ENCODE results near the gene HJV.

HJV gene

DNA sequence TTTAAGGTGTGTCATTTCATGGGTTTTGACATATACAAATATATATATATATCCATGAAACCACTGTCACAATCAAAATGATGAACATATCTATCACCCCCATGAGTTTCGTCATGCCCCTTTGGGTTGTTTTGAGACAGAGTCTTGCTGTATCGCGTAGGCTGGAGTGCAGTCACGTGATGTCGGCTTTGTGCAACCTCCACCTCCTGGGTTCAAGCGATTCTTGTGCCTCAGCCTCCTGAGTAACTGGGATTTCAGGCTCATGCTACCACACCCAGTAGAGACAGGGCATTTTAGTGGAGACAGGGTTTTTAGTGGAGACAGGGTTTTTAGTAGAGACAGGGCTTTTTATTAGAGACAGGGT lies 8.0 kb downstream of the HJV start:
- Histone ChIP-seq H3K27me3 (ENCODE audit: control insufficient read depth in 1 of 2, insufficient read depth in 1 of 2, low read length in 2 of 2) (peaks cover 0 to 17% of the 10 kb centered on the region in 2 experiments), H3K4ac (ENCODE audit: low read depth in 1 of 2, low read length in 2 of 2) (no peak overlapping the region), H3K18ac (ENCODE audit: low read depth in 1 of 2, low read length in 2 of 2) (no peak overlapping the region), H3K4me3 (ENCODE audit: insufficient read depth in 1 of 2, low read depth in 1 of 2, low read length in 2 of 2) (no peak overlapping the region), H3K4me2 (ENCODE audit: low read length, poor library complexity, severe bottlenecking) (no peak overlapping the region), H2BK120ac (ENCODE audit: low read depth, low read length) (no peak overlapping the region), H3K36me3 (ENCODE audit: control insufficient read depth in 1 of 2, insufficient read depth in 2 of 2, low read depth in 1 of 2, low read length in 2 of 2) (no peaks in the 10 kb centered on the region), H2BK15ac (ENCODE audit: low read depth, poor library complexity, severe bottlenecking) (no peak overlapping the region), H3K9ac (ENCODE audit: low read length) (peak overlapping the region; percentile 72), H4K8ac (ENCODE audit: low read length) (no peak overlapping the region), H2BK12ac (ENCODE audit: low read length in 2 of 2) (no peak overlapping the region), H3K9me3 (ENCODE audit: control insufficient read depth, low read length) (no peaks in the 10 kb centered on the region), H3K4me1 (ENCODE audit: control insufficient read depth, insufficient read depth, low read depth, low read length) (no peaks in the 10 kb centered on the region), H3K14ac (ENCODE audit: low read length in 2 of 2) (no peak overlapping the region), H4K91ac (ENCODE audit: low read length) (no peak overlapping the region), H2BK5ac (ENCODE audit: low read depth, low read length, poor library complexity, severe bottlenecking) (no peak overlapping the region), H3K23ac (ENCODE audit: low read length in 2 of 2) (no peak overlapping the region), H2AK5ac (ENCODE audit: low read length, severe bottlenecking) (peak overlapping the region; percentile 53), H3K79me1 (replicated peaks; ENCODE audit: low read length, poor library complexity, severe bottlenecking) (no peaks in the 10 kb centered on the region), H2AFZ (ENCODE audit: low read depth, low read length) (no peak overlapping the region), H3K27ac (ENCODE audit: low read length, poor library complexity, severe bottlenecking) (no peak overlapping the region)
- WGBS, result 89% methylated on average over 6 of the region's 6 CpGs
- no peak for DNase-seq

DNA sequence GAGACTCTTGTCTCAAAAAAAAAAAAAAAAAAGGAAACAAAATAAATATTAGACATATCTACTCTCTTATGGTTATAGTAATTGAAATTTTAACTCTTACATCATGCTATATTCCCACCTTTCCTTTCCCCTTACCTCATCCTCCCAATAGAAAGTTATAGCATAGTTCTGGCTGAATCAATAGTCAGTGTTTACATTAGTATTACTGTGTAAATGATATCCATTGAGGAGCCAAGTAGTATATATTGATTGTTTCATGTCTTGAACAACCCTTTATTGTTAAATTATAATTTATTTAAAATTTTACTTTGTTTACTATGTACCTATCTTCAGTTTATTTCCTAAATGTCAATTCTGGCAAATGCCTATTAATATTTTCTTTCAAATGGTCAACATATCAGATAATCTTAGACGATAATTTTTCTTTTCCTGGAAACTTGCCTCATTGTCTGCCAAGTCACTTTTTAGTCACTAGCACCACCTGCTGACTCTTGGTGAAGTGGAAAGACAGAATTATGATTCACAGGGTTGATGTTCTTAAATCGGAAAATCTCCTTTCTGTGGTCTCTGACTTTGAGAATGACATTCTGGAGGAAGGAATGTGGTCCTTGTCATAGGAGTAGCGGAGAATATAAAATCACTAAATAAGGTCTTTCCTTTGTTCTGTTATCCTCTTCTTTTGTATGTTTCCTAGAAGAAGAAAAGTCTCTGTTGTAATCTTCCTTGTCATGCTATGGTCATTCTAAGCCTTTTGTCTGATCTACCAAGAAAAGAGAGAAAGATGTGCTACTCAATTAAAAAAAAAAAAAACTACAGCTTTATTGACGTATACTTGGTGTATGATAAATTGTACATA lies 8.6 kb downstream of the HJV start:
- Histone ChIP-seq H2BK120ac (ENCODE audit: low read depth, low read length) (no peak overlapping the region), H3K27ac (ENCODE audit: low read length, poor library complexity, severe bottlenecking) (no peak overlapping the region), H2AK5ac (ENCODE audit: low read length, severe bottlenecking) (no peak overlapping the region), H3K9me3 (ENCODE audit: control insufficient read depth, low read length) (no peaks in the 10 kb centered on the region), H3K18ac (ENCODE audit: low read depth in 1 of 2, low read length in 2 of 2) (no peak overlapping the region), H2BK15ac (ENCODE audit: low read depth, poor library complexity, severe bottlenecking) (no peak overlapping the region), H3K4me1 (ENCODE audit: control insufficient read depth, insufficient read depth, low read depth, low read length) (no peaks in the 10 kb centered on the region), H3K14ac (ENCODE audit: low read length in 2 of 2) (no peak overlapping the region), H4K8ac (ENCODE audit: low read length) (no peak overlapping the region), H3K36me3 (ENCODE audit: control insufficient read depth in 1 of 2, insufficient read depth in 2 of 2, low read depth in 1 of 2, low read length in 2 of 2) (no peaks in the 10 kb centered on the region), H3K27me3 (ENCODE audit: control insufficient read depth in 1 of 2, insufficient read depth in 1 of 2, low read length in 2 of 2) (peaks cover 0 to 11% of the 10 kb centered on the region in 2 experiments), H2AFZ (ENCODE audit: low read depth, low read length) (no peak overlapping the region), H3K4ac (ENCODE audit: low read depth in 1 of 2, low read length in 2 of 2) (no peak overlapping the region), H4K91ac (ENCODE audit: low read length) (no peak overlapping the region), H3K4me2 (ENCODE audit: low read length, poor library complexity, severe bottlenecking) (no peak overlapping the region), H3K23ac (ENCODE audit: low read length in 2 of 2) (no peak overlapping the region), H2BK12ac (ENCODE audit: low read length in 2 of 2) (no peak overlapping the region), H3K9ac (ENCODE audit: low read length) (peak overlapping the region; percentile 72), H3K4me3 (ENCODE audit: insufficient read depth in 1 of 2, low read depth in 1 of 2, low read length in 2 of 2) (no peak overlapping the region), H2BK5ac (ENCODE audit: low read depth, low read length, poor library complexity, severe bottlenecking) (no peak overlapping the region), H3K79me1 (replicated peaks; ENCODE audit: low read length, poor library complexity, severe bottlenecking) (no peaks in the 10 kb centered on the region)
- peak; percentile 82 for DNase-seq
- 30% methylated on average over 2 of the region's 4 CpGs for WGBS

DNA sequence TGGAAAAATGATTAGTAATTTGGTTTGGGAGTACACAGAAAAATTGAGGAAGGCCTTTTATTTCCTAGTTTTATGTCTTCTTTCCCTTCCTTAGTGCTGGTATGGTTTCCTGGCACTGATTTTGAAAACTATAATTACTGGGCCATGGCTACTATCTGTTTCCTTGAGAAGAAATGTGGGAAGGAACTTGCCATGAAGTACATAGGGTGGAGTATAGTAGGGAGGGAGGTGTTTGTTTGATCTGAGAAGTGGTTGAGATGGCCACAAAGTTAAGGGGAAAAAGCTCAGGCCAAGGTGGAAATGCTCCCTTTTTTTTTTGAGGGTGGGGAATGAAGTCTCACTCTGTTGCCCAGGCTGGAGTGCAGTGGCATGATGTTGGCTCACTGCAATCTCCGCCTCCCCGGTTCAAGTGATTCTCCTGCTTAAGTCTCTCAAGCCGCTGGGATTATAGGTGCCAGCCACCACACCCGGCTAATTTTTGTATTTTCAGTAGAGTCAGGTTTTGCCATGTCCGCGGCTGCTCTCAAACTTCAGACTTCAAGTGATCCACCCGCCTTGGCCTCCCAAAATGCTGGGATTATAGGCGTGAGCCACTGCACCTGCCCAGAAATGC lies 11.3 kb downstream of the HJV start:
- Histone ChIP-seq H2AFZ (ENCODE audit: low read depth, low read length) (no peak overlapping the region), H3K9ac (ENCODE audit: low read length) (no peak overlapping the region), H2BK5ac (ENCODE audit: low read depth, low read length, poor library complexity, severe bottlenecking) (no peak overlapping the region), H2BK15ac (ENCODE audit: low read depth, poor library complexity, severe bottlenecking) (no peak overlapping the region), H3K4me1 (ENCODE audit: control insufficient read depth, insufficient read depth, low read depth, low read length) (no peaks in the 10 kb centered on the region), H3K79me1 (replicated peaks; ENCODE audit: low read length, poor library complexity, severe bottlenecking) (no peaks in the 10 kb centered on the region), H3K14ac (ENCODE audit: low read length in 2 of 2) (no peak overlapping the region), H3K18ac (ENCODE audit: low read depth in 1 of 2, low read length in 2 of 2) (no peak overlapping the region), H3K4me2 (ENCODE audit: low read length, poor library complexity, severe bottlenecking) (no peak overlapping the region), H4K8ac (ENCODE audit: low read length) (no peak overlapping the region), H3K4me3 (ENCODE audit: insufficient read depth in 1 of 2, low read depth in 1 of 2, low read length in 2 of 2) (no peak overlapping the region), H3K4ac (ENCODE audit: low read depth in 1 of 2, low read length in 2 of 2) (no peak overlapping the region), H2BK120ac (ENCODE audit: low read depth, low read length) (no peak overlapping the region), H3K9me3 (ENCODE audit: control insufficient read depth, low read length) (no peaks in the 10 kb centered on the region), H3K36me3 (ENCODE audit: control insufficient read depth in 1 of 2, insufficient read depth in 2 of 2, low read depth in 1 of 2, low read length in 2 of 2) (no peaks in the 10 kb centered on the region), H2AK5ac (ENCODE audit: low read length, severe bottlenecking) (no peak overlapping the region), H4K91ac (ENCODE audit: low read length) (no peak overlapping the region), H2BK12ac (ENCODE audit: low read length in 2 of 2) (no peak overlapping the region), H3K23ac (ENCODE audit: low read length in 2 of 2) (no peak overlapping the region), H3K27me3 (ENCODE audit: control insufficient read depth in 1 of 2, insufficient read depth in 1 of 2, low read length in 2 of 2) (no peaks in the 10 kb centered on the region), H3K27ac (ENCODE audit: low read length, poor library complexity, severe bottlenecking) (no peak overlapping the region)
- 98% methylated on average over 8 of the region's 8 CpGs for WGBS
- DNase-seq, result no peak

DNA sequence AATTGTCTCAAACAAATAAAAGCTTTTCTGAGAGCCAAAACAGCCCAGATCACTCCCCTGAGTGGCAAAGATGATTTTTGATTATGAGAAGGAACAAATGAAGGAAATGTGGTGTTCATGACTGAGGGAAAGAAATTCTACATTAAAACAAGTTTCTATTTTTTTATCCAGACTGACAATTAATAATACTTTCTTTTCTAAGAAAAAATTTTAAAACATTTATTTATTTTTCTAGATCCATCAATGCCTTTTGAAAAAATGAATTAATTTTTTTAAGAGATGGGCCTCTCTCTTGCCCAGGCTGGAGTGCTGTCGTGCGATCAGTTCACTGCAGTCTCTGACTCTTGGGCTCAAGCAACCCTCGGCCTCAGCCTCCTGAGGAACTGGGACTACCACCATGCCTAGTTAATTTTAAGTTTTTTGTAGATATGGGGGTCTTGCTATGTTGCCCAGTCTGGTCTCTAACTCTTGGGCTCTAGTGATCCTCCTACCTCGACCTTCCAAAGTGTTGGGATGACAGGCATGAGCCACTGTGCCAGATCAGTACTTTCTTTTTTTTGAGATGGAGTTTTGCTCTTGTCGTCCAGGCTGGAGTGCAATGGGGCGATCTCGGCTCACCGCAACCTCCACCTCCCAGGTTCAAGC lies 13.9 kb downstream of the HJV start:
- no peaks in the 10 kb centered on the region for H3K27me3 ChIP-seq (ENCODE audit: control insufficient read depth in 1 of 2, insufficient read depth in 1 of 2, low read length in 2 of 2)
- no peaks in the 10 kb centered on the region for H3K36me3 ChIP-seq (ENCODE audit: control insufficient read depth in 1 of 2, insufficient read depth in 2 of 2, low read depth in 1 of 2, low read length in 2 of 2)
- H3K18ac ChIP-seq (ENCODE audit: low read depth in 1 of 2, low read length in 2 of 2), result no peak overlapping the region
- H3K27ac ChIP-seq (ENCODE audit: low read length, poor library complexity, severe bottlenecking), result no peak overlapping the region
- WGBS, result 84% methylated on average over 8 of the region's 8 CpGs
- H3K9ac ChIP-seq (ENCODE audit: low read length), result peak overlapping the region; percentile 76
- no peak overlapping the region for H2BK12ac ChIP-seq (ENCODE audit: low read length in 2 of 2)
- H2BK15ac ChIP-seq (ENCODE audit: low read depth, poor library complexity, severe bottlenecking), result no peak overlapping the region
- H3K4ac ChIP-seq (ENCODE audit: low read depth in 1 of 2, low read length in 2 of 2), result no peak overlapping the region
- peak overlapping the region; percentile 31 for H2AK5ac ChIP-seq (ENCODE audit: low read length, severe bottlenecking)
- H3K4me1 ChIP-seq (ENCODE audit: control insufficient read depth, insufficient read depth, low read depth, low read length), result no peaks in the 10 kb centered on the region
- H3K4me3 ChIP-seq (ENCODE audit: insufficient read depth in 1 of 2, low read depth in 1 of 2, low read length in 2 of 2), result no peak overlapping the region
- DNase-seq, result no peak
- H3K79me1 ChIP-seq (replicated peaks; ENCODE audit: low read length, poor library complexity, severe bottlenecking), result no peaks in the 10 kb centered on the region
- H2AFZ ChIP-seq (ENCODE audit: low read depth, low read length), result no peak overlapping the region
- H3K23ac ChIP-seq (ENCODE audit: low read length in 2 of 2), result no peak overlapping the region
- H4K8ac ChIP-seq (ENCODE audit: low read length), result no peak overlapping the region
- H2BK5ac ChIP-seq (ENCODE audit: low read depth, low read length, poor library complexity, severe bottlenecking), result no peak overlapping the region
- no peak overlapping the region for H3K14ac ChIP-seq (ENCODE audit: low read length in 2 of 2)
- H4K91ac ChIP-seq (ENCODE audit: low read length), result no peak overlapping the region
- H3K4me2 ChIP-seq (ENCODE audit: low read length, poor library complexity, severe bottlenecking), result no peak overlapping the region
- H3K9me3 ChIP-seq (ENCODE audit: control insufficient read depth, low read length), result no peaks in the 10 kb centered on the region
- no peak overlapping the region for H2BK120ac ChIP-seq (ENCODE audit: low read depth, low read length)
